Measurements from ENCODE around the gene DTNBP1.

DTNBP1 gene

DNA sequence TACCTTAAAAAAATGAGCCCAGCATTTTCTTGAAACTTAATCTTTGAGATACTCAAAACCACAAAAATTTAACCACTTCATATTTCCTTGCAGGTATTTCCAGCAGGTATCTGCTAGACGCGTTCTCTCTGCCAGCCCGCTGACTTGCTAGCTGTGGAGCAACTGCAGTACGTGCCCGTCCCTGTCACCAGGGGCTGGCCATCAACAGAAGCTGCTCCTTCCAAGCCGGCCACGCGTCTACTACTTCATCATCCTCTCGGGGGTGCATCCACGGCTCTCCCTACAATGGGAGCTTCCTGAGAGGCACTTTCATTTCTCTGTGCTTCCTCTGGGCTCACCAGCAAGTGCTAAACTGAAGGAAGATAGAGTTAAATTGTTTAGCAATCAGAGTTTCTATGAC lies 132.4 kb downstream of the DTNBP1 start:
- DNase-seq: no peak

DNA sequence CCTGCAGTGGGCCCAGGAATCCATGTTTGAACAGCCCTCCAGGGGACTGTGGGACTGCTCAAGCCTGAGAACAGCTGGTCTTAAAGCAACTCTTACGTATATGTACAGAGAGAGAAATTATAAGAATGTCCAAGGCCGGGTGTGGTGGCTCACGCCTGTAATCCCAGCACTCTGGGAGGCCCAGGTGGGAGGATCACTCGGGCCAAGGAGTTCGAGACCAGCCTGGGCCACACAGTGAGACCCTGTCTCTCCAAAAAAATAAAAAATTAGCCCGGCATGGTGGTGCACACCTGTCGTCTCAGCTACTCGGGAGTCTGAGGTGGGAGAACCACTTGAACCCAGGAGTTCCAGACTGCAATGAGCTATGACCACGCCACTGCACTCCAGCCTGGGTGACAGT lies 134.0 kb downstream of the DTNBP1 start:
- DNase-seq: no peak

DNA sequence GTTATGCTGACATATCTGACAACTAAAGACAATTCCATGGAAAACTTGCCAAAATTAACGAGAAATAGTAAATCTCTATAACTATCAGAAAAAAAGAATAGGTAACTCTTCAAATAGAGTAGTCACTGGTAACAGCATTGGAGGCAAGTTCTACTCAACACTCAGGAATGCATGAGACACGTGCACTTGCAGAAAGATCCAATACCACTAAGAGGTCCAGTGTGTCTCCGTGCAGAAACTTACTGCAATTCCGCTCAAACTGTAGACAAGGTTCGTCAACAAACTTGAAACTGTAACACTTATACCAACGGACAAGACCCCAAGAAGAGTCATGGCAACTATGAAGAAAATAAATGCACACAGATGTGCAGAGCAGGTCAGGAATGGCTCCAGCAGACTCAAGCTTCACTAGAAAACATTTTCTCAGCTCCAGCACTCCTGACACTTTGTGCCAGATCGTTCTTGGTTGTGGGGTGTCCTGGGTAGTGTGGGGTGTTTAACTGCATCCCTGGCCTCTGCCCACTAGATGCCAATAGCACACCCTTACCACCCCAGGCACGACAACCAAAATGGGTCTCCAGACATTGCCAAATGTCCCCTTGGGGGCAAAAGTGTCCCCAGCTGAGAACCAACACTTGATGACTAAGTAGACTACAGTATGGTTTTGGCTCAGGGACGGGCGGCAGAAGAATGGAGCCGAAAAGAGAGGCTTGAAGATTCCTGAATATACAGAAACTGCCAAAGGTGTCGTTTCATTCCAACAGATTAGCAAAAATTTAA lies 134.8 kb downstream of the DTNBP1 start:
- DNase-seq: no peak

DNA sequence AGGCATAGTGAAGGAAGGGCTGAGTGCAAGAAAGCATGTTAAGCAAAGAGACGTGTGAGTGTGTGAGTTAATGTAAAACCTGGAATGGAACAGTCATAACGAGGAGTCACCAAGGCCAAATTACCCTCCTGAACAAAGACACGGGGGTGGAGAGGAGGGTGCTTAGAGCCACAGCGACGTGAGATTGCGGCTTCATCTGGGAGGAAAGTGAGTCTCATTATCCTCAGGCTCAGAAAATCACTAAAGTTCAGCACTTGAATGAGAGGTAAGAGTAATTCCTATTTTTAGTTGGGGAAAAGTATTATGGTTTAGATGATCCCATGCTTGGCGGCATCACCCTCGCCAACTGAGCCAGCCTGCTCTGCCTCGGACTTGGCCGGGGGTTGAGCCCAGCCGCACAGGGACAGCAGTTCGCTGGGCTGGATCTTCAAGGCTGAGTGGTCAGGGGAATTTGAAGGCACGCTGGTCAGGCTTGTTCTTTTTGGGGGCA lies 136.6 kb downstream of the DTNBP1 start:
- no peak for DNase-seq

DNA sequence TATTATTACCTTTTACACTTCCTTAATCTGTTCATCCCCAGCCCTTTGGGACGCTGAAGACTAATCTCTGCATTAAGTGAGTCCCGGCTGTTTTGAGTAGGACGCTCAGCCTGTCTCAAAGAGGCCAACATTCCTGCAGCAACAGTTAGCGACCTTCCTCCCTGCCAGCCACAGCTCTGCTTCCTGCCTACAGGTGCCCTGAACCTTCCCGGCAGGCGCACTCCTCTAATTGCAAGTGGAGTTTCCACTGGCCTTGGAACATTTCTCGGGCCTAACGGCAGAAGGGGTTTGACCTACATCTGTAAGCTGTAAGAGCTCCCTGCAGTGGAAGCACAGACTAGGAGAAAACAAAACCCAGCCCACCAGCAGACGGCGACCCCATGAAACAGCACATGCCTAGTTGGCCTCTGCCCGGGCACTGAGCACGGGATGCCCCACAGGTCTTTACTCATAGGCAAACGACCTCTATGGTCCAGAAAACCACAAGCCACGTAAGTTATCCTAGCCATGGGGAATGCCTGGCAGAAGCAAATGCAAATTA lies 137.9 kb downstream of the DTNBP1 start:
- DNase-seq: no peak

DNA sequence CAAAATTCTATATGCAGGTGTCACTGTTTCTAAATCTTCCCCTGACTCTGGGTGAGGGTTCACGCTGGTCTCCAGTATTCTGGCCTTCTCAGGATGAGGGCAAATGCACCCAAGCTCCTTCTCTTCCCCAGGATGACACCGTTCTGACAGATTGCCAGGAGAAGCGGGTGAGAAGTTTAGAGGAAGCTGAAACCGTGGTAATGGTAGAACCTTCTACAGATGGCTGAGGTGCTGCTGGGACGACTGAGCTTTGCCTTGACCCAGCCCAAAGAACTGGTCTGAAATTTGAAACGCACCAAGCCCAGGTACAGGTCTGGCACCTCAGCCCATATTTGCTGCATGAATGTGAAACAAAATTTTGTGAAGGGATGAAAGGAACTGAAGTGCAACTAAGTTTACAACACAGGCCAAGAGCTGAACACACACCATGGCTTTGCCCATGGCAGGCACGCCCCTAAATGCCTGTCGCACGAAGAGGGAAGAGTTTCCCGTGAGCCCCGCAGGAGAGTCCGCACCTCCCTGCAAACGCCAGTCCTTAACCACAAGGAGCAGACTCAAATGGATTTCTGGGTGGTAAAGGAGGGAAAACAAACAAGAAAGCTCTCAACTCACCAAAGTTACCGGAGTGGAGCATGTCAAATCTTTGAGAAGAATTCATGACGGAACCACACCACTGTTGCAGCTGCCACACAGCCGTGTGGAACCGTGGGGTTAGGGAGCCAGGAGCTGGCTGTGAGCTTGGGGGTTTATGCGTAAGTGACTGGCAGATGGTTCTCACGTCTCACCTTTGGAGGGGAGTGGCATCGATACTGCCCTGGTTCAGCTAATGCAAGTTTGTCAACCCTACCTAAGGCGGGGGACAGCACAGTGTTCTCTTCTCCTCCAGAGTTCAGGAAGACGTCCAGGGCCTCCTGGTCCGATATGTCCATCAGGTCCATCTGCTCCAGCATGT lies 138.9 kb downstream of the DTNBP1 start:
- DNase-seq: no peak

DNA sequence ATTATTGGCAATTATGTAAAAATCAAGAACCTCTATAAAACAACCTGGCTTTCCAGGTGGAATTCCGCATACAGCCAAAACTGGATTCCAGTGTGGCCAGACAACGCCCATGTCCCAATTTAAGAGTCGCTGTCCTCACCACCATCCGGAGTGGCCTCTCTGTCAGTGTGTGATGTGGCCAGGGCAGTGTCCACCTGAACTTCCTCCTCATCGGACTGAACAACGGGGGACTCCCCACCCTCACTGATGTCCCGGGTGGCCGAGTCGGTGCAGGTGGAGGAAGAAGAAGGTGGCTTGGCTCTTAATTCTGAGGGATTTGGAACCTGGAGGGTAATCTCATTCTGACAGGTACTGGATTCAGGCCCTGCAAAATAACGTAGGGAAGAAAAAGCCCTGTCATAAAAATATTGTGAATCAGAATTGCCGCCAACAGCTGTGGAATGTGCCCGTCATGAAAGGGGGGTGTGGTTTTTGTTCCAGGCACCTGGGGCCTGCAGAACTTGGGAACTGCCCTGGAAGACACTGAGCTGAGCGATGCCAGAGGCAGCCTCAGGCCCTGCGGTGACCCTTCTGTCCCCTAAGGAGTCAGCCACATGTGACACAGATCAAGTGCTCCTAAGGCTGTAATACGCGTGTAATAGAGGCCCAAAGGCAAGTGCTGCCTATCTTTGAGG lies 139.8 kb downstream of the DTNBP1 start:
- DNase-seq: no peak

DNA sequence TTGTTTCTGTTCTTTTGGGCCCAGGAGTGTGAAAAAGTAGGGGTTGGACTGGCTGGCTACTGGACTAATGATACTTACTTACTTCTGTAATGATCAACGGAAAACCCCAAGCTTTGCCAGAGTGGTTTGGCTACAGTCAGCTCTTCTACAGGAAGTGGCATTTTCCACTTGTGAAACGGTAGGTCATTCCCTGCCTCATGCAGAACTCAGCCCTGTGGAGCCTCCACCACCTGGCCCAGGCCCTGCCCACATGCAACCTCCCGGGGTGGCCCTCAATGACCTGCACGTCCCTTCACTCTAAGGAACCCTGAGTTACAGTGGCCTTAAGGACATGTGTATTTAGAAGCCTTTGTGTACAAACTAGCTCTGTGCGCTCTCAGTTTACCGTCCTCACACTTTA lies 140.4 kb downstream of the DTNBP1 start:
- no peak for DNase-seq

DNA sequence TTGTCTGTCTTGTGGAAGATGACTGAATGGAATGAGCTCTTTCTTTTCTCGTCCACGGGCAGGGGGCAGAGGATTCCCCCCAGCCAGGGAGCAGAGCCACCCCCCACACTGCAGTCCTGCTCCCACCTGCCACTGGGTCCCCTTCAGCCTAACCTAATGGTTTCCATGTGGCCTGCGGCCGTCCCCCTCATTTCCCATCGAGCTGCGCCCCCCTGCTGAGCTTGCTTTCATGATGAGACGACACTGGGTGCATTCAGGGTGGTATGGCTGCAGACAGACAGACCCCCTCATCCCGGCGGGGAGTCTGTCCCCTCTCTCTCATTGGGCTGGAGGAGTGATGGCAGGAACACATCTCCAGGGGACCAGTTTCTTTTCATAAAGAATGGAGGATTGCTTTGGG lies 140.8 kb downstream of the DTNBP1 start:
- no peak for DNase-seq

DNA sequence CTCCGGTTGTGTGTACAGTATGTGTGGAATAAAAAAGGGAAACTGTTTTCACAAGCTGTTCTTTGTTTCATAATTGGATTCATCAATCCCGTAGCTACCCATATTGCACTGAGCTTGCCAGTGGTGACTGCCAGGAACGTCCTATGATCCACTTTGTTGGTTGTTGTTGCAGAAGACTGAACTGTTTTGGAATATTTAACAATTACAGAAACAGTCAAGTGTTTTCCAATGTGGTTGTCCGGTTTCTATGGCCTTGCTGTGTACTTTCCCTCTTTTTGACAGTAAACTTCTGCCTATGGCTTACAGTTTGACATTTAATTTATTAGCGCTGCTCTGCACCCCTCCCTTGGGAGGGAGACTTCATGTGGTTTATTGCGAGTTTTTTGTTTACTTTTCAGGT lies 141.2 kb downstream of the DTNBP1 start:
- no peak for DNase-seq

DNA sequence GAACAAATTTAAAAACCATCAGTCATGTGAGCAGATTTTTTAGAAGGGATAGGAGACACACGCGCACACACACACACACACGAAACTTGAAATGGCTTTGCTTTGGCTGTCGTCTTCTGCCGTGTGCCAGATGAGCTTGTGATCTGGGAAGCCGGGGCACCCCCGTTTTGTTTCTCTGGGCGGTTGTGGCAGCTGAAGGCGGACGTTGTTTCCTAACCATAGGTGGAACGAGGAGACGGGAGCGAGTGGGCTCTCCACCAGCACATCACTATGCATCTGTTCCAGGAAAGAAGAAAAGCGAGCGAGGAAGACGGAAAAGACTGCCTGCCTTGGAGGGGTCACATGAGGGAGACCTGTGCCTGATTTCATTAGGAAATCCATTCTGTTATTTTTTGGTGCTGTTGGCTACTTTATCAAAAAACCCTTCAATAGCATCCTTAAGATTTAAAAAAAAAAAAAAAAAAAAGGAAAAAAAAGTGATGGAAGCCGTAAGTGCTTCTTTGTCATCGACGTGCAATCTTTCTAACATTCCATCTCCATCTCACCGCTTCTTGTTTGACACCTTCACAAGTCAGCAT lies 142.1 kb downstream of the DTNBP1 start:
- DNase-seq: no peak

DNA sequence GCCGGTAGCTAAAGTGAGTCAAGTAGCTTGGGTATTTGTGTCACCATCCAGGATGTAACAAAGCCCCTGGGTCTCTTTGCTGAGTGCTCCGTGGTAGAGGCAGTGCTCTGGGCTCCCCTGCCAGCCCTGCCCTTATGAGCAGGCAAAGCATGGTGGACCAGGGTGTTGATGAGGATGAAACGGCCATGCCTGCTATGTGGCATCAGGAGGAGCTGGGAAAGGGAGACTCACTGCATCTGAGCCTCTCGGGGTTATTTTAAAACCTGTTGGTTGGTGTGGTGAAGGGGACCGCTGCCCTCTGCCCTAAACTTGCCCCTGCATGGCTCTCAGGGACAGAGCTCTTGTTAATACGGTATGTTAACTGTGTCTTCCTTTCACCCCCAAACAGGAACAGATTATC lies 143.1 kb downstream of the DTNBP1 start:
- no peak for DNase-seq

DNA sequence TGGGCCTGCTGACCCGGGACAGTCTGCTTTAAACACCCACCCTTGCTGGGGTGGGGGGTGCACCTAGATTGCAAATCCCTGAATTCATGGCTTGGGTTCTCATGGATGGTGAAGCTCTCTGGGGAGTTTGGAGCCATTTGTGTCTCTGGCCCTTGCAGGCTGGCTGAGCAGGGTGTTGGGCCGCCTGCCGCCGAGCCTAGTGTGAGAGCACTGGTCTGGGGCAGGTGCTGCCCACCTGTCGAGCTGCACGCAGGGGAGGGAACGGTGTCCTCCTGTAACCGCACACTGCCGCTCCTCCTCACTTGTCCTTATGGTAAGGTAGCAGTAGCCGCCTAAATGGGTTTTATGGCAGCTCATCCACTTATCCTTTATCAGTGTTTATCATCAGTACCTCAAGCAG lies 143.9 kb downstream of the DTNBP1 start:
- no peak for DNase-seq

DNA sequence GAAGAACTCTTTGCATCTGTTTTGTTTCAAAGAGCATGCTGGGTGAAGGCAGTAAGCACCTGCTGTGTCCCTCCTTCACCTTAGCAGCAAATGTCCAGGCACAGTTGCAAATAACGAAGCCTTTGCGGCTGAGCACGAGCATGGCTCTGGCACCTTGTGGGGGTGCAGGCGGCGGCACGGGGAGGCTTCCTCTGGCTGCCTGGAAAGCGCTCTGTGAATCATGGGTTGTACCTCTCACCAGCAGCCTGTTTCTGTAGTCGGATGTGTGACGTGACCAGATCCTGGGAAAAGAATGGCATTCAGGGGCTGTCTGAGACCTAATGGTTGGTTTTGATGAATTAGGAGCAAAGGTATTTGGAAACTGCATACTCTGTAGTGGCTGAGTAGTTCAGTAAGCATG lies 144.8 kb downstream of the DTNBP1 start:
- DNase-seq: no peak

DNA sequence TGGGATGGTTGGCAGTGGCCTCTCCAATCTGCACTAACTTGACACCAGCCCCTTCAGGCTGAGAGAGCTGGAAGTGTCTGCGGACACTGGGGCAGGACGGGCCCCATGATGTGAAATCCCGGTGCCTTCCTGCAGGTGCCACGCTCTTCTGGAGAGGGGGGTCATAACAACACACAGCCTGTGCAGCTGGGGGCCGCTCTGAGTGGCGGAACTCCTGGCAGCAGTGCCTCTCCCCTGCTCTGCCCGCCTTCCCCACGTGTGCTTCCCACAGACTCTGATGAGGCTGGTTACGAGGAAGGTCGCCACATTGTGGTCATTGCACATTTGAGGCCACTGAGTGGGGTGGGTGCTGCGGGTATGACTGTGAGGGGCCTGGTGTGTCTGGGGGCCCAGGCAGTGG lies 145.2 kb downstream of the DTNBP1 start:
- no peak for DNase-seq

DNA sequence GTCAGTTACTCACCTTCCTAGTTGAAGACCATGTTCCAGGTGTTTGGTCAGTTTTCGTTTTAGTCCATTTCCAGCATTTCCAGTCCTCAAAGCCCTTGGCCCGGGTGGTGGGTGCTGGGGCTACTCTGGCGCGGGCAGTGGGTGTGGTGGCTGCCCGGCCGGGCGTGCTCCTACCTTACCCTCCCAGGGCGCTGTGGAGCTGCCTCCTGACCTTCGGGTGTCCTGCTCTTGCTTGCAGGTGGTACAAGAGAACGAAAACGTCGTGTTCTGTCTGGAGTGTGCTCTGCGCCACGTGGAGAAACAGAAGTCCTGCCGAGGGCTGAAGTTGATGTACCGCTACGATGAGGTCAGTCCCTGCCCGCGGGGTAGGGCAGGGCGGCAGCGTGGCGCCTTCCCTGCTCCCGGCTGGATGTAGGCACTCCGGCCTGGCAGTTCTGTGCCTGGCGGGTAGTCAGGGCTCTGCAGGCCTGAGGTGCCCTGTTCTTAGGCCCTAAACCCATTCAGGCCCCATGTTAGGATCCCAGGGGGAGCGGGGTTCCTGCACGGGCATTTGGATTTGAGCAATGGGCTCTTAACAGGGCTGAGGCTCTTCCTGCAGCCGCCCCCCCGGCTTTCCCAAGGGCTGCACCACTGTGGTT lies 145.8 kb downstream of the DTNBP1 start:
- no peak for DNase-seq

DNA sequence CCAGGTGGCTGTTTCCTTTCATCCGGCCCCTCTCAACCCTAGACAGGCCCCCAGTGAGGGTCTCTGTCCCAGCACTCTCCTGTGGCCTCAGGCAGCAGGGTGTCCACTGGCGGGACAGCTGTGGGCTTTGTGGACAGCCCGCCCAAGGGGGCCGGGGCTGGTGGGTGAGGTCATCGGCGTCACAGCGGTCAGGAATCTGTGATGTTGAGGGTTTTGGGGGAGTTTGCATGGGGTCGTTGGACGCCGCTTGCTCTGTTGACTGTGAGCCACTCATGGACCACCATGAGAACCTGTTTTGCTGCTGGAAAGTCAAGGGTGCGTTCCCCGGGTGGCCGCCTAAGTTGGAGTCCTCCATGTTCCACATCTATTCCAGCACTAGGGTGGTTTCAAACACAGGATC lies 146.4 kb downstream of the DTNBP1 start:
- DNase-seq: no peak

DNA sequence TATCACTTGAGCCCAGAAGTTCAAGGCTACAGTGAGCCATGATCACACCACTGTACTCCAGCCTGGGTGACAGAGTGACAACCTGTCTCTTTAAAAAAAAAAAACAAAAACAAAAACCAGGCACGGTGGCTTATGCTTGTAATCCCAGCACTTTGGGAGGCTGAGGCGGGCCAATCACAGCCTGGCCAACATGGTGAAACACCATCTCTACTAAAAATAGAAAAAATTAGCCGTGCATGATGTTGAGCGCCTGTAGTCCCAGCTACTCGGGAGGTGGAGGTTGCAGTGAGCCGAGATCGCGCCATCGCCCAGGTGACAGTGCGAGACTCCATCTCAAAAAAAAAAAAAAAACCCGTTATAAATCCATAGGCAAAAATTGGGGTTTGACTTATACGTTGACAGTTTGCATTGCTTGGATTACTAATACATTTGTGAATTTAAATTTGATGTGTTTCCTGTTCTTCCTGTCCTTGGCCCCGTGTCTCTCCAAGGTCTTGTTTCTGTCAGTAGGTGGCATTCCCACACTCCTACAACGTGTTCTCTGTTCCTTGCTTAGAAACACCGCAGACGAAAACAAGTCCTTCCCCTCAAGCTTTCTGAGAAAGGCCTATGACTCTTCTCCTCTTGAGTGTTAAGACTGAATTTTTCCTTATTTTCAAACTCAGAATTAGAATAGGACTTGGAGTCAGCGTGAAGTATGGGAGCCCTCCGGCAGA lies 147.0 kb downstream of the DTNBP1 start:
- DNase-seq: no peak

DNA sequence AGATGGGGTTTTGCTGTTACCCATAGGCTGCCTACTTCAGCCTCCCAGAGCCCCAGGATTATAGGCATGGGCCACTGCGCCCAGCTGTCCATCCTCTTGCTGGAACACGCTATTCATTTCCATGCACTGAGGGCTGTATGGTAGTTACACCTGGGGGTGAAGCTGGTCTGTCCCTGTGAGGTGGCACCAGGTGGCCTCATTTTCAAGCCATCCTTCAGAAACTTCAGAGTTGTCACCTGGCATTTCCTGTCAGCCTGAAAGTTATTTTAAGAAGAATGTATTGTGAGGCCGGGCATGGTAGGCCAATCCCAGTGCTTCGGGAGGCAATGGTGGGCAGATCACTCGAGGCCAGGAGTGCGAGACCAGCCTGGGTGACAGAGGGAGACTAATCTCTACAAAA lies 147.6 kb downstream of the DTNBP1 start:
- DNase-seq: no peak

DNA sequence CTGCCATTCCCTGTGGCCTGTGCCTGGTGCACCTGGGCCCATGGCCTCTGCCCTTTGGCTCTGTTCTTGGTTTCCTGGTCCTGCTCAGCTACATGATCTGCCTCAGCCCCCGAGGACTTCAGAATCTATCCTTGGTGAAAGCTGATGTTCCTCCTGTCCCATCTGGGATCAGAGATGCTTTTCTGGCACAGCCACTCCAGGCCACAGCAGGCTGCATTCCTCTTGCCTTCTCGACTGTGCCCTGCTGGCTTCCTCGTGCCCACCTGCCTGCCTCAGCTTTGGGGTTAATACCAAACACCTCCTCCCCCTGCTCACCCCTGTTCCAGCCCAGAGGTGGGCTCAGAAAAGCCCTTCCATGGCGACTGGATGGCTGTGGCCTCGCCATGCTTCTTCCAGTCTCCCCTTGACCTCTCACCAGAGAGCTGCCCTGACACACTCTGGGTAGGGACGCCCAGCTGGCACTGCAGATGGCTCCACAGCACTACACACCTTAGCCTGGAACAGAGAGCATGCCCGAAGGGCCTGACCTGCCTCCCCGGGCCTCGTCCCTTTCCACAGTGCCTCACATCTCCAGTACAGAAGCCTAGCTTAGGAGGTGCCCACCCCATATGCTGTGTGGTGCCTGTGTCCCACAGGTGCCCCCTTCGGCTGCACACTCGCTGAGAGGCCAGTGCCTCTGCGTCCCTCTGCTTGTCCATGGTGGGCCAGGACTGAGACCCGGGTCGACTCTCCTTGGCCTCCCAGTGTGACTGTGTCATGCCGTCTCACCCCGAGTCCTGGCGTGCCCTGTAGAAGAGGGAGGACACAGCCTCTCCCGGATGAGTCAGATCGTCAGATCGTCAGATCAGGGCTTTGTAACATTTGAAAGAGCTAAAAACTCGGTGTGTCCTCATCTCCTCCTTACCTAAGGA lies 148.8 kb downstream of the DTNBP1 start:
- DNase-seq: no peak

Measured in NCI-H69 (cell line).